GM12864 (cell line): ENCODE results near the gene MEGF6.
A peak's percentile ranks its signal among the peaks of the same experiment; 100 is the strongest.
"Not testable (repeated sequence)": the region's sequence is repeated elsewhere in the genome, so short reads cannot be mapped to it uniquely, and the experiment has no call there.

Source experiments
- DNase-seq: peaks from one replicate; pipeline ENCODE4 v3.0.0-alpha.2; 2011; ENCODE audit warnings: low read depth
- H3K4me3 ChIP-seq: 2 replicates; pipeline ENCODE4 v1.5.1; 2011; ENCODE audit warnings: mild to moderate bottlenecking, low read depth, low read length, control low read depth
- TF ChIP-seq, protein P1 (sequence below): IDR thresholded peaks from 2 replicates; pipeline ENCODE4 v1.5.1; 2011; ENCODE audit warnings: low read depth, mild to moderate bottlenecking, moderate library complexity, low read length, control low read depth, inconsistent platforms; ENCODE audit errors: missing control alignments

MEGF6 gene

DNA sequence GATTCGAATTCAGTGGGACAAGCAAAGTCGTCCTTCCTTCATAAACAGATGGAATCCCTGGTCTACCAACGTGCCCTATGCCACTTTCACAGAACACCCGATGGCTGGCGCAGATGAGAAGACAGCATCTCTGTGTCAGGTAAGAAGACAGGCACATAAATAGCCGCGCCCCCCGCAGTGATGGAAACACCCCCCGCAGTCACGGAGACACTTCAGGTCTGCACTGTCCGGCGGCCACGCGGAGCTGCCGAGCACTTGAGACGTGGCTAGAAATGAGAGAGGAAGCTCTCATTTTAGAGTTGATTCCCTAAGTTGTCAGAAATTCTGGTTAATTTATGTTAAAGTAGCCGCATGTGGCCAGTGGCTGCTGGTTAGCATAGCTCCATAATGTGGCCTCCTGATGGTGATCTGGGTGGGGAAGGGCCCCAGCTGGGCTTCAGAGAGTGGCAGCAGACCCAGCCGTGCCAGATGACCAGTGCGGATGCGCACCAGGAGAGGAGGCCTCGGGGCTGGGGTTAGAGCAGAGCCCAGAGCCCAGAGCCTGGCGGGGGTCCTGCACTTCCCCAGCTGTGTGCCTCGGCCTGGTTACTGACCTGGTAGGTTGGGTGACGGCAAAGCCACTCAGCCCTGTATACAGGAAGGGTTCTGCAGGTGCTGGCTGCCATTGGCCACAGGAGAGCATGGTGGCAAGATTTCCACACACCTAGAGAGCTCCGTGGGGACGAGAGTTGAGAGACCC, 16.4 kb upstream of the MEGF6 start:
- TF ChIP-seq, protein P1, sequence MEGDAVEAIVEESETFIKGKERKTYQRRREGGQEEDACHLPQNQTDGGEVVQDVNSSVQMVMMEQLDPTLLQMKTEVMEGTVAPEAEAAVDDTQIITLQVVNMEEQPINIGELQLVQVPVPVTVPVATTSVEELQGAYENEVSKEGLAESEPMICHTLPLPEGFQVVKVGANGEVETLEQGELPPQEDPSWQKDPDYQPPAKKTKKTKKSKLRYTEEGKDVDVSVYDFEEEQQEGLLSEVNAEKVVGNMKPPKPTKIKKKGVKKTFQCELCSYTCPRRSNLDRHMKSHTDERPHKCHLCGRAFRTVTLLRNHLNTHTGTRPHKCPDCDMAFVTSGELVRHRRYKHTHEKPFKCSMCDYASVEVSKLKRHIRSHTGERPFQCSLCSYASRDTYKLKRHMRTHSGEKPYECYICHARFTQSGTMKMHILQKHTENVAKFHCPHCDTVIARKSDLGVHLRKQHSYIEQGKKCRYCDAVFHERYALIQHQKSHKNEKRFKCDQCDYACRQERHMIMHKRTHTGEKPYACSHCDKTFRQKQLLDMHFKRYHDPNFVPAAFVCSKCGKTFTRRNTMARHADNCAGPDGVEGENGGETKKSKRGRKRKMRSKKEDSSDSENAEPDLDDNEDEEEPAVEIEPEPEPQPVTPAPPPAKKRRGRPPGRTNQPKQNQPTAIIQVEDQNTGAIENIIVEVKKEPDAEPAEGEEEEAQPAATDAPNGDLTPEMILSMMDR = no peak
- no peak for DNase-seq
- no peak overlapping the region for H3K4me3 ChIP-seq

DNA sequence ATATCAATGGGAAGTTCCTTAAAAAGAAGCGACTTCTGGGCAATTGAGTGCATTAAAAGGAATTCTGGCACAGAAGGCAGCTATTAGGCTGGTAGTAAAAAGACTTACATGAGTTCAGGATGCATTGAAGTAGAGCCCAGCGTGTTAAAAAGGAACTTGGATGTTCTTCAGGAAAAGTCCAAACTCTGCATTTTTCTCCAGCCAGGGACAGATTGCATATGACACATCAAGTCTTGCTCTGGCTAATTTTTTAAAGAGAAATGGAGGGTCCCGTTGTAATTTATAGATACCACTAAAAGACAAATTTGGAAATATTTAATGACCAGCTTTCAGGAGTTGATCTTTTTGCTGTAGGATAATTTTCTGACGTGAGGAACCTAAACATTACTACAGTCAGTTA, 14.7 kb upstream of the MEGF6 start:
- DNase-seq = no peak
- TF ChIP-seq, protein P1 = no peak
- no peak overlapping the region; the same call in 1 of the 2 replicates for H3K4me3 ChIP-seq

DNA sequence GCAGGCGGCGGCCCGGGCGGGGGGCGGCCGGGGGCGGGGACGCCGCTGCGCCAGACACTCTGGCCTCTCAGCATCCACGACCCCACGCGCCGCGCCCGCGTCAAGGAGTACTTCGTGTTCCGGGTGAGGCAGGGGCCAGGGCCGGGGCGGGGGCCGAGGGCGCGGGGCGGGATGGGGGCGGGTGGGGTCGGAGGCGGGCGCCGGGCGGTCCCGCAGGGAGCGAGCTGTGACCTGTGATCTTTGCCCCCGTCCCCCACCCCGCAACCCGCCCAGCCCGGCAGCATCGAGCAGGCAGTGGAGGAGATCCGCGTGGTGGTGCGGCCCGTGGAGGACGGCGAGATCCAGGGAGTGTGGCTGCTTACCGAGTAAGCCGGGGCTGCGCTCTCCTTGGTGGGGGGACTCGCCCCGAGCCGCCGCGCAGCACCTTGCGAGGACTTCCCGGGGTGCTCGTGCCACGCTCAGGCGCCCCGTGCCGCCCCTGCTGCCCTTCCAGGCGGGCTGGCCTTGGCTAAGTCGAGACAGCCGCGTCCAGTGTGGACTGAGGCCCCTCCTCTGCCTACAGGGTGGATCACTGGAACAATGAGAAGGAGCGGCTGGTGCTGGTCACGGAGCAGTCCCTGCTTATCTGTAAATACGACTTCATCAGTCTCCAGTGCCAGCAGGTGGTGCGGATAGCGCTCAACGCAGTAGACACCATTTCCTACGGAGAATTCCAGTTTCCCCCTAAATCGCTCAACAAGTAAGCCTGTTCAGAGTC, 14.0 kb upstream of the MEGF6 start:
- H3K4me3 ChIP-seq = peak overlapping the region; percentile 66
- TF ChIP-seq, protein P1 = no peak
- no peak for DNase-seq

DNA sequence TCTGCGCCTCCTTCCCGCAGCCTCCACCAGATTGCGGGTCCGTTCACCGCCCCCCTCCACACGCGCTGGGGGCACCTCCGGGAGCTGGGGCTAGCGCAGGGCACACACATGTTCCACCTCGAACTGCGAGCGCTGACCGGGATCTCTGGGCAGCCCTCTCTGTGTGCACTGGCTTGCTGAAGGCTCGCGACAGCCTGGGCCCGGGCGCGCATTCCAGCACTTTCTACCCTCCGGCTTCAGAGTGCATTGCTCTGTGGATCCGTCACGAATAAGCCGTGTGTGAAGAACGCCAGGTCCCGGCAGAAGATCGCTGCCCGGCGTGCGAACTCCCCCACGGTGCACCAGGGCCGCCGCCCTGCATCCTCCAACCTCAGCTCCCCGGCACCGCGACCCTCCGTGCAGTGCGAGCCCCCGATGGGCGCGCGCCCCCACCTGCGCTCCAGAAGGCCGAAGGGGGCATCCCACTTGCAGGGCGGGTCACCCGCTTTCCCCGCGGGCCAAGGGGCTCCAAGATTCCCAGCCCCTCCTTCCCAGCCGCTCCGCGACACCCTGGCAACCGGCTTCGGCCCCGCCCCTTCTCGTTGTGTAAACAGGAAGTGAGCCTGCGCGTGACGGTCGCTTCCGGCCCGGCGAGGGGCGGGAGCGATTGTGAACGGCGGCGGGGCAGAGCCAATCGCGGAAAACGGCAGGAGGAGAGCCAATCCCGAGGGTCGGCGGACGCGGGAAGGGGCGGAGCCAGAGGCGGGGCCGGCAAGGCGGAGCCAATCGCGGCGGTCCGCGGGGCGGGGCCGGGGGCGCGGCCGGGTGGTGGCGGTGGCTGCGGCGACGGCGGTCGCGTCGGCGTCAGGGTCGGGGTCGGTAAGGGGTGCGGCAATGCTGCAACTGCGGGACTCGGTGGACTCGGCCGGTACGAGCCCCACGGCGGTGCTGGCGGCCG, 13.2 kb upstream of the MEGF6 start, which contains the start of gene TPRG1L:
Gene TPRG1L, plus strand, starts transcription at position 816 of the 937 bp plus-strand sequence. Its CDS starts 58 bp downstream, at position 874.
- DNase-seq = peak; percentile 79
- TF ChIP-seq, protein P1 = no peak
- peak within 1 kb of the TSS; percentile 76 for H3K4me3 ChIP-seq

DNA sequence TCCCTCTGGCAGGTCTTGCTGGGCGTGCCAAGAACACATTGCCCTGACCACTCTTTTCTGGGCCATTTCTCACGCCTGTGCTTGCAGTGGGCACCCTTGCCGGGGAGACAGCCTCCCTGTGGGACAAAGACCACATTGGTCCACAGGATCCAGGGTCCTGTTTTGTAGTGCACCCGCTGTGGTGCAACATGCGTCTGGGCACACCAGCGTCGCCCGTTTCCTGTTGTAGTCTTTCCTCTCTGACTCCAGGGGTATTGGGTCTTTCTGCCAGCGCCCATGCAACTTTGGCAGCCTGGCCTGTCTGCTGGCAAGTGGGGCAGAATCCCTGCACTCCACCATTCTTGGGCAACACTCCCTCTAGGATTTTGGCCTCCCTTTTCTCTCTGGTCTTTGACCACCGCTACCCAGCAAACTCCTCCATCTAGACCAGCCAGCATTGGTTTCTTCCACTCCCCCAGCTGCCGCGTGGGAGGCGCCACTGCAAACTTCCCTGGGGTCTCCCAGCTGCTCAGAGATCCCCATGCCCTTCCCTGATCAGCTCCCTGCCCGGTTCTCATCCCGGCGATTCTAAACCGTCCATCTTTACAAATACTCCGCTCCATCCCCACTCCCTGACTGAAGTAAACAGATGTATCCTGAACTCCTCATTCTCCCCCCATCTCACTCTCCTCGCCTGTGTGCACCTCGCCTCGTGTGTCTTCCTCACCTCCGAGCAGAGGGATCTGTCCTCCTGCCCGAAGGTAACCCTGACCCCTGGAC, 12.3 kb upstream of the MEGF6 start:
- peak overlapping the region; percentile 76 for H3K4me3 ChIP-seq
- DNase-seq = no peak
- TF ChIP-seq, protein P1 = no peak

DNA sequence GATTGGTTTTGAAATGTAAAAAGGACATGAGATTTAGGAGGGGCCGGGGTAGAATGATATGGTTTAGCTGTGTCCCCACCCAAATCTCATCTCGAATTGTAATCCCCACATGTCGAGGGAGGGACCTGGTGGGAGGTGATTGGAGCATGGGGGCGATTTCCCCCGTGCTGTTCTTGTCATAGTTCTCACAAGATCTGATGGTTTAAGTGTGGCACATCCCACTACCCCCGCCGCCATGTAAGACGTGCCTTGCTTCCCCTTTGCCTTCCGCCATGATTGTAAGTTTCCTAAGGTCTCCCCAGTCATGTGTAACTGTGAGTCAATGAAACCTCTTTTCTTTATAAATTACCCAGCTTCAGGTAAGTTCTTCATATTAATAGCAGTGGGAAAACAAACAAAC, 10.8 kb upstream of the MEGF6 start:
- H3K4me3 ChIP-seq, DNase-seq: not testable (repeated sequence)
